Measurements from ENCODE around the gene GALNT17.

DNA sequence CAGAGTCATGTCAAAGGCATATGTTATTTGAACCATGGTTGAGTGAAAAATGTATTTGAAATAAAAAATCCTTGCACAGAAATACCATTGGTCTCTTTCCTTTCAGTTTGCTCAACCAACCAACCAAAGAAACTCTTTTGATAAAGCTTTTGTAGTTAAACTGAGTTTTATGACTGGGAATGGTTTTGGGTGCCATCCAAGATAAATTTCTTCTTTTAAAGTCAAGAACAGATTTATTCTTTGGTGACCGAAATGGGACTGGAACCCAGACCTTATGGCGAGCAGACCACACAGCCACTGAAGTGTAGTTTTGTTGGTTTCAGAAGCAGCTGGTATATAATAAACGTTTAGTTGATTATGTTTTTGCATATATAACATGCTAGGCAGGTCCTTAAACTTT is 2.8 kb upstream of the GALNT17 start:
- TF ChIP-seq, protein P1, sequence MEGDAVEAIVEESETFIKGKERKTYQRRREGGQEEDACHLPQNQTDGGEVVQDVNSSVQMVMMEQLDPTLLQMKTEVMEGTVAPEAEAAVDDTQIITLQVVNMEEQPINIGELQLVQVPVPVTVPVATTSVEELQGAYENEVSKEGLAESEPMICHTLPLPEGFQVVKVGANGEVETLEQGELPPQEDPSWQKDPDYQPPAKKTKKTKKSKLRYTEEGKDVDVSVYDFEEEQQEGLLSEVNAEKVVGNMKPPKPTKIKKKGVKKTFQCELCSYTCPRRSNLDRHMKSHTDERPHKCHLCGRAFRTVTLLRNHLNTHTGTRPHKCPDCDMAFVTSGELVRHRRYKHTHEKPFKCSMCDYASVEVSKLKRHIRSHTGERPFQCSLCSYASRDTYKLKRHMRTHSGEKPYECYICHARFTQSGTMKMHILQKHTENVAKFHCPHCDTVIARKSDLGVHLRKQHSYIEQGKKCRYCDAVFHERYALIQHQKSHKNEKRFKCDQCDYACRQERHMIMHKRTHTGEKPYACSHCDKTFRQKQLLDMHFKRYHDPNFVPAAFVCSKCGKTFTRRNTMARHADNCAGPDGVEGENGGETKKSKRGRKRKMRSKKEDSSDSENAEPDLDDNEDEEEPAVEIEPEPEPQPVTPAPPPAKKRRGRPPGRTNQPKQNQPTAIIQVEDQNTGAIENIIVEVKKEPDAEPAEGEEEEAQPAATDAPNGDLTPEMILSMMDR (IDR thresholded peaks at IDR 0.05; ENCODE audit: borderline replicate concordance, extremely low read depth, low read length, poor library complexity, severe bottlenecking), result no peak
- no peak for TF ChIP-seq EZH2 (IDR thresholded peaks at IDR 0.05; ENCODE audit: borderline replicate concordance, low read depth, low read length, severe bottlenecking)

Data from DND-41 (cell line).